Measurements from ENCODE around the gene CERS3.

GRCh38 chr15:100454148-100454547, 74.6 kb downstream of the CERS3 start:
- no peak for TF ChIP-seq POLR2AphosphoS5 (IDR thresholded peaks at IDR 0.05)
- no peak for TF ChIP-seq POLR2A (IDR thresholded peaks at IDR 0.05)
